Neural crest cell (in vitro differentiated cells): Measurements from ENCODE around the gene DOCK9. TPM values are rescaled to one million over a fixed set of nuclear protein-coding genes. Genes with fewer than 3 reads are reported as not detected.
A peak's percentile ranks its signal among the peaks of the same experiment; 100 is the strongest.

Source experiments
- DNase-seq: peaks from one replicate; pipeline ENCODE4 v3.0.0; 2021; ENCODE audit warnings: low read depth, mixed read lengths, low spot score
- H3K27ac Mint-ChIP-seq: one replicate; pipeline ENCODE4 v1.8.0; 2021; ENCODE audit warnings: mild to moderate bottlenecking, mixed read lengths; ENCODE audit not compliant: unreplicated experiment
- H3K27me3 Mint-ChIP-seq: 2 replicates; pipeline ENCODE4 v1.8.0; 2021; ENCODE audit warnings: low read depth, mild to moderate bottlenecking, mixed read lengths
- H3K36me3 Mint-ChIP-seq: 2 replicates; pipeline ENCODE4 v1.8.0; 2021; ENCODE audit warnings: low read depth, mild to moderate bottlenecking, mixed read lengths
- H3K4me1 Mint-ChIP-seq: 2 replicates; pipeline ENCODE4 v1.8.0; 2021; ENCODE audit warnings: mixed read lengths
- H3K4me3 Mint-ChIP-seq: one replicate; pipeline ENCODE4 v1.8.0; 2021; ENCODE audit warnings: mild to moderate bottlenecking, mixed read lengths
- H3K9me3 Mint-ChIP-seq: 2 replicates; pipeline ENCODE4 v1.8.0; 2021; ENCODE audit warnings: mixed read lengths
- total RNA-seq: library from RNA; stranded (reverse); gene quantifications from 2 replicates; pipeline ENCODE4 v1.2.1, GENCODE V29; 2021
- TF ChIP-seq, protein P1 (sequence below): fragments of 200-600 bp; sonication (generic); conservative IDR thresholded peaks from 2 replicates; pipeline ENCODE4 v1.5.0; 2021; ENCODE audit warnings: antibody characterized with exemption, mild to moderate bottlenecking

Gene DOCK9
- total RNA-seq, 1 donor from 2014 or later = 6.9 TPM

- TF ChIP-seq, protein P1, sequence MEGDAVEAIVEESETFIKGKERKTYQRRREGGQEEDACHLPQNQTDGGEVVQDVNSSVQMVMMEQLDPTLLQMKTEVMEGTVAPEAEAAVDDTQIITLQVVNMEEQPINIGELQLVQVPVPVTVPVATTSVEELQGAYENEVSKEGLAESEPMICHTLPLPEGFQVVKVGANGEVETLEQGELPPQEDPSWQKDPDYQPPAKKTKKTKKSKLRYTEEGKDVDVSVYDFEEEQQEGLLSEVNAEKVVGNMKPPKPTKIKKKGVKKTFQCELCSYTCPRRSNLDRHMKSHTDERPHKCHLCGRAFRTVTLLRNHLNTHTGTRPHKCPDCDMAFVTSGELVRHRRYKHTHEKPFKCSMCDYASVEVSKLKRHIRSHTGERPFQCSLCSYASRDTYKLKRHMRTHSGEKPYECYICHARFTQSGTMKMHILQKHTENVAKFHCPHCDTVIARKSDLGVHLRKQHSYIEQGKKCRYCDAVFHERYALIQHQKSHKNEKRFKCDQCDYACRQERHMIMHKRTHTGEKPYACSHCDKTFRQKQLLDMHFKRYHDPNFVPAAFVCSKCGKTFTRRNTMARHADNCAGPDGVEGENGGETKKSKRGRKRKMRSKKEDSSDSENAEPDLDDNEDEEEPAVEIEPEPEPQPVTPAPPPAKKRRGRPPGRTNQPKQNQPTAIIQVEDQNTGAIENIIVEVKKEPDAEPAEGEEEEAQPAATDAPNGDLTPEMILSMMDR = no peak
- Mint-ChIP-seq H3K4me3 (no peak overlapping the region), H3K27ac (no peak overlapping the region), H3K9me3 (no peaks in the 10 kb centered on the region), H3K27me3 (no peaks in the 10 kb centered on the region), H3K36me3 (no peaks in the 10 kb centered on the region), H3K4me1 (no peaks in the 10 kb centered on the region)
- DNase-seq = no peak
Observed at GRCh38 chr13:98918771-98919170, 59.1 kb downstream of the DOCK9 start.

GRCh38 chr13:98917116-98917515 lies 60.7 kb downstream of the DOCK9 start:
- Mint-ChIP-seq H3K27me3 (no peaks in the 10 kb centered on the region), H3K27ac (no peak overlapping the region), H3K4me3 (no peak overlapping the region), H3K9me3 (no peaks in the 10 kb centered on the region), H3K36me3 (no peaks in the 10 kb centered on the region), H3K4me1 (peaks cover 5% of the 10 kb centered on the region)
- TF ChIP-seq, protein P1 = no peak
- DNase-seq = no peak

GRCh38 chr13:98916403-98916802 lies 61.5 kb downstream of the DOCK9 start:
- DNase-seq = no peak
- H3K27ac Mint-ChIP-seq = peak overlapping the region; percentile 36
- no peaks in the 10 kb centered on the region for H3K27me3 Mint-ChIP-seq
- TF ChIP-seq, protein P1 = no peak
- H3K9me3 Mint-ChIP-seq = no peaks in the 10 kb centered on the region
- no peak overlapping the region for H3K4me3 Mint-ChIP-seq
- peaks cover 5% of the 10 kb centered on the region for H3K4me1 Mint-ChIP-seq
- H3K36me3 Mint-ChIP-seq = no peaks in the 10 kb centered on the region

- no peaks in the 10 kb centered on the region for H3K36me3 Mint-ChIP-seq
- H3K4me1 Mint-ChIP-seq = peaks cover 5% of the 10 kb centered on the region
- no peak for DNase-seq
- H3K4me3 Mint-ChIP-seq = no peak overlapping the region
- TF ChIP-seq, protein P1 = no peak
- H3K27ac Mint-ChIP-seq = no peak overlapping the region
- H3K9me3 Mint-ChIP-seq = no peaks in the 10 kb centered on the region
- H3K27me3 Mint-ChIP-seq = no peaks in the 10 kb centered on the region
Observed at GRCh38 chr13:98915981-98916380, 61.9 kb downstream of the DOCK9 start.

GRCh38 chr13:98915563-98915962 lies 62.3 kb downstream of the DOCK9 start:
- no peaks in the 10 kb centered on the region for H3K27me3 Mint-ChIP-seq
- TF ChIP-seq, protein P1 = no peak
- no peak for DNase-seq
- H3K4me1 Mint-ChIP-seq = peaks cover 9% of the 10 kb centered on the region
- H3K36me3 Mint-ChIP-seq = no peaks in the 10 kb centered on the region
- H3K4me3 Mint-ChIP-seq = no peak overlapping the region
- H3K27ac Mint-ChIP-seq = no peak overlapping the region
- H3K9me3 Mint-ChIP-seq = no peaks in the 10 kb centered on the region

DNA sequence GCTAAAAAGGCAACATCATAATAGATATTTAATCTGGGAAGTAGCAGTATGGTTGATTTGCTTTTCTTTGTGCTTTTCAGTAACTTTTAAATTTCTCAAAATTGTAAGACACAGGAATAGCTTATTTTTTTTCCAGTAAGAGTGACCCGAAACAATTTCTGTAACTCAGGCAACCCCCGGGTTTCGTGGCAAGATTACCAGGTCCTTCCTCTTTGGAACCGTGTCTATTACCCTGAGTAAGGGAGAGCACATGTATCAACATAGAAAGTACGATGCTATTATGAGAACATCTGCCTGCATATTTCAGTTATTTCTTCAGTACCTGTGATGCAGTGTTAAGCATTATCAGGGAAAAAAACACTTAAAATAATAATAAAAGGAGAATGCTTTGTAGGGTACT lies 64.1 kb downstream of the DOCK9 start:
- Mint-ChIP-seq H3K36me3 (no peaks in the 10 kb centered on the region), H3K27me3 (no peaks in the 10 kb centered on the region), H3K4me3 (no peak overlapping the region), H3K9me3 (no peaks in the 10 kb centered on the region), H3K27ac (no peak overlapping the region), H3K4me1 (peaks cover 12% of the 10 kb centered on the region)
- DNase-seq = no peak
- TF ChIP-seq, protein P1 = no peak
